ENCODE measurements around the gene ITGB4. TPM values are rescaled to one million over a fixed set of nuclear protein-coding genes. Genes with fewer than 3 reads are reported as not detected.

ITGB4 gene
- total RNA-seq, 1 donor from 2014 or later, result 2.7 TPM

GRCh38 chr17:75697651-75698291 lies 23.5 kb upstream of the ITGB4 start:
- DNase-seq, result peak; percentile 66

GRCh38 chr17:75698659-75699058 lies 22.6 kb upstream of the ITGB4 start:
- DNase-seq, result no peak

- no peak for DNase-seq
Observed at GRCh38 chr17:75701288-75701687, 20.0 kb upstream of the ITGB4 start.

- no peak for DNase-seq
Observed at GRCh38 chr17:75703191-75703590, 18.1 kb upstream of the ITGB4 start.

- DNase-seq, result no peak
Observed at GRCh38 chr17:75703591-75703990, 17.7 kb upstream of the ITGB4 start.

GRCh38 chr17:75704963-75705875 lies 16.0 kb upstream of the ITGB4 start:
- no peak for DNase-seq

- no peak for DNase-seq
Observed at GRCh38 chr17:75706042-75706728, 15.1 kb upstream of the ITGB4 start.

- no peak for DNase-seq
Observed at GRCh38 chr17:75707079-75707571, 14.1 kb upstream of the ITGB4 start.

GRCh38 chr17:75712446-75712845 lies 8.8 kb upstream of the ITGB4 start:
- no peak for DNase-seq

GRCh38 chr17:75719732-75720131 lies 1.5 kb upstream of the ITGB4 start:
- DNase-seq, result no peak

GRCh38 chr17:75721463-75722011 lies 278 bp downstream of the ITGB4 start:
- no peak for DNase-seq

GRCh38 chr17:75722076-75722475 lies 817 bp downstream of the ITGB4 start:
- no peak for DNase-seq

GRCh38 chr17:75722542-75723095 lies 1.4 kb downstream of the ITGB4 start:
- DNase-seq, result no peak

- no peak for DNase-seq
Observed at GRCh38 chr17:75723171-75723930, 2.1 kb downstream of the ITGB4 start.

GRCh38 chr17:75724016-75725003 lies 3.1 kb downstream of the ITGB4 start:
- DNase-seq, result no peak

- no peak for DNase-seq
Observed at GRCh38 chr17:75725504-75725903, 4.2 kb downstream of the ITGB4 start.

GRCh38 chr17:75727391-75727790 lies 6.1 kb downstream of the ITGB4 start:
- no peak for DNase-seq

- no peak for DNase-seq
Observed at GRCh38 chr17:75729351-75729750, 8.1 kb downstream of the ITGB4 start.

- no peak for DNase-seq
Observed at GRCh38 chr17:75730065-75730464, 8.8 kb downstream of the ITGB4 start.

- DNase-seq, result no peak
Observed at GRCh38 chr17:75731086-75731715, 9.9 kb downstream of the ITGB4 start.

Measured in occipital lobe (tissue), 2 donors.